ENCODE results near the gene XRCC6.
"Not testable (repeated sequence)": the region's sequence is repeated elsewhere in the genome, so short reads cannot be mapped to it uniquely, and the experiment has no call there.

XRCC6 gene

GRCh38 chr22:41686890-41687289, 65.8 kb downstream of the XRCC6 start:
- DNase-seq (ENCODE audit: low spot score) = not testable (repeated sequence)

GRCh38 chr22:41687901-41688364, 66.8 kb downstream of the XRCC6 start:
- DNase-seq (ENCODE audit: low spot score) = no peak

DNA sequence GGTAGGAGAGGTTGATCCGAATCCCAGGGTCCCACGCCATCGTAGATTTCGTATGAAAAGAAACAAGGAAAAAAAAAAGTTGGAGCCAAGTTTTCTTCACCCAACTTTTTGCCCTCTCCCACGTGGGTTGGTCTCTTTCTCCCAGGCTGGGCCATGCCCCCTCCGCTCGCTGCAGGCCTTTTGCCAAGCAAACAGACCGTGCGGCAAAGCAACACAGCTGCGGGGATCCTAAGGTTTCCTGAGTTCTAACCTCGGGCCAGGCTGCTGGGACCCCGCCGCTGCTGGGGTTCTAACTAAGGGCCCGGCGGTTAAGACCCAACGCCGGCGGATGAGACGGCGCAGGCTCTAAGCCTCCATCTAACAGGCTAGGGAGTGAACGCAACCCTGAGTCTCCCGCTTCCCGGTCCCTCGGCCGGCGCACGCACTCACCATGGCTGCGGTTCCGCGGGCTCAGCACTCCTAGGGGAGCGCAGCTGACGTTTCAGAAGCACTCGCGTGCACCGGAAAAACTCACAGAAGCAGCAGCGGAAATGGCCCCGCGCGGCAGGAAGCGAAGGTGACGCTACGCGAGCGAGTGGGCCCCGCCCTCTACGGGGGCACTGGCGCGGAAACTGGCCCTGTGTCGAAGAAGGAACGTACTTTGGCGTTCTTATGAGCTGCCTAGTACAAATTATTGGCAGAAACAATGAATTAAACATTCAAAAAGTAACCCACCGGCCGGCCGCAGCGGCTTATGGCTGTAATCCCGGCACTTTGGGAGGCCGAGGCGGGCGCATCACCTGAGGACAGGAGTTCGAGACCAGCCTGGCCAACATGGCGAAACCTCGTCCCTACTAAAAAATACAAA, 67.5 kb downstream of the XRCC6 start, which contains the start of gene SNU13:
Gene SNU13 (minus strand): TSS at position 503 of the 847 bp plus-strand sequence. CDS start 71 bp downstream, at position 432.
- DNase-seq (ENCODE audit: low spot score) = peak; percentile 86

GRCh38 chr22:41690476-41690875, 69.4 kb downstream of the XRCC6 start:
- DNase-seq (ENCODE audit: low spot score) = no peak

DNA sequence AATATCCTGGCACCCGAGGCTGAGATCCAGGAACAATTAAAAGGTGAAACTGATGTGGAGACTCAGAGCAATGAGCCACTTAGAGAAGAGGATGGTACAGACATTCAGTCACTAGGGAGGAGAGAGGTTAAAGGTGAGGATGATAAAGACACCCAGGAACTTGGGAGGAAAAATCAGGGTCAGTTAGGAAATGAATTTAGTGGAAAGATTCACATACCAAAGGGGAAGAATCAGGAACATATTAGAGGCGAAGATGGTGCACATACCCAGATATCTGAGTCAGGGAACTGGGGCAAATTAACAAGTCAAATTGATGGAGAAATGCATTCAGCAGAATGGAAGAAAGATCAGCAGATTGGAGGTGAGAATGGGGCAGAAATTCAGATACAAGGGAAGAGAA, 74.1 kb downstream of the XRCC6 start:
- no peak for DNase-seq (ENCODE audit: low spot score)

GRCh38 chr22:41696703-41697102, 75.6 kb downstream of the XRCC6 start:
- no peak for DNase-seq (ENCODE audit: low spot score)

- peak; percentile 89 for DNase-seq (ENCODE audit: low spot score)
Observed at GRCh38 chr22:41697126-41697775, 76.2 kb downstream of the XRCC6 start.

GRCh38 chr22:41699264-41700107, 78.4 kb downstream of the XRCC6 start, which contains the start of gene MEI1:
Gene MEI1 (plus strand): TSS chr22:41699503. CDS start chr22:41699539, 36 bp downstream.
- peak; percentile 53 for DNase-seq (ENCODE audit: low spot score)

GRCh38 chr22:41700108-41700364, 78.9 kb downstream of the XRCC6 start:
- DNase-seq (ENCODE audit: low spot score) = no peak

- DNase-seq (ENCODE audit: low spot score) = no peak
Observed at GRCh38 chr22:41702763-41703162, 81.7 kb downstream of the XRCC6 start.

- no peak for DNase-seq (ENCODE audit: low spot score)
Observed at GRCh38 chr22:41709341-41709740, 88.2 kb downstream of the XRCC6 start.

DNA sequence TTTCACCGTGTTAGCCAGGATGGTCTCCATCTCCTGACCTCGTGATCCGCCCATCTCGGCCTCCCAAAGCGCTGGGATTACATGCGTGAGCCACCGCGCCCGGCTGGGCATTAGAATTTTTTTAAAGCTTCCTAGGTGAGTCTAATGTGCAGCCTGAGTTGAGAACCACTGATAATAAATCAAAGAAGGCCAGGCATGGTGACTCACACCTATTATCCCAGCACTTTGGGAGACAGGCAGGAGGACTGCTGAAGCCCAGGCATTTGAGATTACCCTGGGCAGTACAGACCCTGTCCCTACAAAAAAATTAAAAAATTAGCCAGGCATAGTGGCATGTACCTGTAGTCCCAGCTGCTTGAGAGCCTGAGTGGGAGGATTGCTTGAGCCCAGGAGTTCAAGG, 91.9 kb downstream of the XRCC6 start:
- DNase-seq (ENCODE audit: low spot score) = peak; percentile 1
